RWPE1 (cell line): ENCODE measurements around the gene CKAP5.

Experiments
- CTCF ChIA-PET: fragments of 350-600 bp; sonication (Branson Sonifier 250); formaldehyde crosslinking; extraction: SDS; loops from one replicate; lab custom pipeline; 2021; lab: Yijun Ruan, JAX
- POLR2A ChIA-PET: fragments of 400-600 bp; formaldehyde crosslinking; extraction: SDS; loops from one replicate; lab custom pipeline; 2020; ENCODE audit warnings: antibody characterized with exemption; ENCODE audit not compliant: low non-redundant PET; lab: Yijun Ruan, JAX
- DNase-seq: peaks from one replicate; pipeline ENCODE4 v3.0.0; 2012; ENCODE audit warnings: low spot score
- H3K27ac ChIP-seq: fragments of 450-650 bp; 2 replicates; pipeline ENCODE4 v1.5.1; 2017
- CTCF ChIP-seq: fragments of 450-650 bp; conservative IDR thresholded peaks from 2 replicates; pipeline ENCODE4 v1.5.1; 2017; ENCODE audit warnings: low read depth, mild to moderate bottlenecking

The CKAP5 gene

DNA sequence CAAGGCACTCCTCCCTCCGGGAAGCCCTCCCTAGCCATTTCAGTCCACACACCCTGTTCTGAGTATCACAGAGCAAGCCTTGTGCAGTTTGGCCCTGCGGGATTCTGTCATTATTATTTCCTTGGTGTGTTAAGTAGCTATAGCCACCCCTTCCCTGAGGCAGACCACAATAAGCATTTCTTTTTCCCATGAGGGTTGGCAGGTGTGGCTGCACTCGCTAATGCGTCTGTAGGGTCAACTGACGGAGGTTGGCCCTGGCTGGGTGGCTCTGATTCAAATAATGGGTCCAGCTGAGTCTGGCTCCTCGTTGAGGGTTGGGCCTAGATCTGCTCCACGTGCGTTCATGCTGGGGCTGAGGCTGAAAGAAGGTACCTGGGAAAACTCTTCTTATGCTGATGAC, 122.0 kb downstream of the CKAP5 start:
- POLR2A ChIA-PET = interaction anchor here (0.7 kb wide), 1 partner anchor 27 kb away, joined by 6 read pairs; no protein-coding TSS in a partner anchor
- no peak for DNase-seq
- CTCF ChIA-PET = interaction anchor here (0.5 kb wide), 2 partner anchors 51 to 123 kb away, joined by 3 read pairs; no protein-coding TSS in a partner anchor
- TF ChIP-seq CTCF = no peak
- no peak overlapping the region for H3K27ac ChIP-seq

- CTCF ChIA-PET = no interaction called here
- TF ChIP-seq CTCF = no peak
- POLR2A ChIA-PET = no interaction called here
- no peak overlapping the region for H3K27ac ChIP-seq
- no peak for DNase-seq
Measured at GRCh38 chr11:46723359-46723680, 122.8 kb downstream of the CKAP5 start.

- TF ChIP-seq CTCF = no peak
- POLR2A ChIA-PET = no interaction called here
- no peak for DNase-seq
- H3K27ac ChIP-seq = no peak overlapping the region
- CTCF ChIA-PET = interaction anchor here (0.7 kb wide), 1 partner anchor 59 kb away, joined by 3 read pairs; no protein-coding TSS in a partner anchor
Measured at GRCh38 chr11:46722566-46723358, 123.3 kb downstream of the CKAP5 start.

DNA sequence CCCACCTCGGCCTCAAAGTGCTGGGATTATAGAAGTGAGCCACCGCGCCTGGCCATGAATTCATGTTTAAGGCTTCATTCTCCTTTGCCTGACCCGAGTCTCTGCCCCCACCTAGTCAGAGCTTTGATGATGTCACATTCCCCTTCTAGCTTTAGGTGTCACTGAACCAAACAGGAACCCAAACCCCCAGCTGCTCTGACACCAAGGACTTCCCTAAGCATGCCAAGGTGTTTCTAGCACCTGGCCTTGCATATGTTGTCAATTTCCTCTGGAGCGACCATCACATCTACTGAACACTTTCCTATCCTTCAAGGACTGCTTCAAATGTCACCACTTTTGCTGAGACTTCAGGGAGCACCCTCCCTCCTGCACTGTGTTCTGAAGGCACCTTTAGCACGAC, 124.8 kb downstream of the CKAP5 start:
- no peak overlapping the region for H3K27ac ChIP-seq
- POLR2A ChIA-PET = no interaction called here
- no peak for DNase-seq
- CTCF ChIA-PET = no interaction called here
- no peak for TF ChIP-seq CTCF

GRCh38 chr11:46719543-46720218, 126.4 kb downstream of the CKAP5 start:
- no peak for DNase-seq
- POLR2A ChIA-PET = interaction anchor here (0.6 kb wide), 1 partner anchor 476 kb away, joined by 3 read pairs; no protein-coding TSS in a partner anchor
- H3K27ac ChIP-seq = no peak overlapping the region
- no peak for TF ChIP-seq CTCF
- CTCF ChIA-PET = interaction anchor here (0.7 kb wide), 1 partner anchor 25 kb away, joined by 4 read pairs; no protein-coding TSS in a partner anchor

DNA sequence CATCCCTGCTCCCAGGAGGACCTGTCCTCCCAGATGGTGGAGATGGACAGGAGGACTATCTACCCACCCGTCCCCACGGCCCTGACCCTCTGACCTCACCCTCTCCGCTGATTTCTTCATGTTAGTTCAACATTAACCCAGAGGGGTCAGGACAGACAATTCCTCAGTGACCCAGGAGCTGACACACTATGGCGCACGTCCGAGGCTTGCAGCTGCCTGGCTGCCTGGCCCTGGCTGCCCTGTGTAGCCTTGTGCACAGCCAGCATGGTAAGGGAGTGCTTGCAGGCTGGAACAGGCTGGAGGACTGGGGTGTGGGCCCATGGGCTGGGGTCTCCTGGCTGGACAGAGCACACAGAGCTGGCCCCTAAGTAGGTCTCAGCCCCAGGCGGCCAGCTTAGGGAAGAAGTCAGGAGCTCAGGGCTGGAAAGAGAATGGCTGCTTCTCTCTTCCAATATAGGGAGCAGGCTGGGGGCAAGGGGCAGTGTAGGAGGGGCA, 127.0 kb downstream of the CKAP5 start, which contains the start of gene F2:
TSS of gene F2 (plus strand) at position 166 of the 495 bp plus-strand sequence. CDS start at position 189, 23 bp downstream.
- DNase-seq = no peak
- TF ChIP-seq CTCF = no peak
- POLR2A ChIA-PET = interaction anchor here (0.6 kb wide), 1 partner anchor 476 kb away, joined by 3 read pairs; no protein-coding TSS in a partner anchor
- H3K27ac ChIP-seq = peak within 1 kb of the TSS; percentile 37
- CTCF ChIA-PET = interaction anchor here (0.7 kb wide), 1 partner anchor 25 kb away, joined by 4 read pairs; no protein-coding TSS in a partner anchor
